Measurements from ENCODE around the gene ABLIM2.
"Not testable (repeated sequence)": the region's sequence is repeated elsewhere in the genome, so short reads cannot be mapped to it uniquely, and the experiment has no call there.

ABLIM2 gene

DNA sequence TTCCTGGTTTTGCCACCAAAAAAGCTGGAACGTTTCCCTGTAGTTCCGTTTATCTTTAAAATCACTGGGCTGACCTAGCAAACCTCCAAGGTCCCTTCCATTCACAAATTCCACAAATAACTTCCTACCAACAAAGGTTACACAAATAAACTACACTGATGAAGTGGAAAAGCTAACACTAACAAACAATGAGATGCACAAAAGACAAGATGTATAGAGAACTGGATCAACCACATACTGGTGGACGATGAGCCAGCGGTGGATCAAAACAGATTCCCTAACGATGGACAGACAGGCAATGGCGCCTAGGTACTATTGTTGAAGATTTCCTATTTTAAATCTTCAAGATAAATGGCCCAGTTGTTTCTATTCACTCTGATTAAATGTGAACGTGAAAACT, 234.4 kb downstream of the ABLIM2 start:
- DNase-seq: no peak

DNA sequence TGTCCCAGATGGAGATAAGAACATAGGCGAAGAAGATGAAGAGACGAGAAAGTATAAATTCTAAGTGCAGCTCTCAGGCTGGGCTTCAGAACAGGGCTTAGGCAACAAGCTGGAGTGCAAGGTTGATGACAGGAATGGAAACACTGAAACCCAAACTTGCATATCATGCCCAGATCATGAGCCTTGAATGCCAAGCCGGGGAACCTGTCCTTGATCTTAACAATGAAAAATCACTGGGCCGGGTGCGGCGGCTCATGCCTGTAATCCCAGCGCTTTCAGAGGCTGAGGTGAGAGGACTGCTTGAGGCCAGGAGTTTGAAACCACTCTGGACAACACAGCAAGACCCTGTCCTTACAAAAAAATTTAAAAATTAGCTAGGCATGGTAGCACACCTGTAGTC, 236.1 kb downstream of the ABLIM2 start:
- no peak for DNase-seq

DNA sequence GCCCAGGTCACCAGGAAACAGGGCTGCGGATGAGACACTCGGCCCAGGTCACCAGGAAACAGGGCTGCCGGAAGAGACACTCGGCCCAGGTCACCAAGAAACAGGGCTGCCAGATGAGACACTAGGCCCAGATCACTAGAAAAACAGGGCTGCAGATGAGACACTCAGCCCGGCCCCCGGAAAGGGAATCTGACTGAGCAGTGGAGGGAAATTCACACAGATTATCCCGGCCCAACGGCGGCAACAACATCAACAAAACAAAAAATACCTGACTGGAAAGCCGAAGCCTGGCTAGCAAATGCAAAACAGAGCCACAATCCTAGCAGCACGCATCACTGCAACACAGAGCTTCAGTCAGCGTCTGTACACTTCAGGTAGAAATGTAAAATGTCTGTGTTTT, 239.6 kb downstream of the ABLIM2 start:
- DNase-seq: no peak

DNA sequence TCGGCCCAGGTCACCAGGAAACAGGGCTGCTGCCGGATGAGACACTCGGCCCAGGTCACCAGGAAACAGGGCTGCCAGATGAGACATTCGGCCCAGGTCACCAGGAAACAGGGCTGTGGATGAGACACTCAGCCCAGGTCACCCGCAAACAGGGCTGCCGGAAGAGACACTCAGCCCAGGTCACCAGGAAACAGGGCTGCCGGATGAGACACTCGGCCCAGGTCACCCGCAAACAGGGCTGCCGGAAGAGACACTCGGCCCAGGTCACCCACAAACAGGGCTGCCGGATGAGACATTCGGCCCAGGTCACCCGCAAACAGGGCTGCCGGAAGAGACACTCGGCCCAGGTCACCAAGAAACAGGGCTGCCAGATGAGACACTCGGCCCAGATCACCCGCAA, 240.4 kb downstream of the ABLIM2 start:
- not testable (repeated sequence) for DNase-seq

DNA sequence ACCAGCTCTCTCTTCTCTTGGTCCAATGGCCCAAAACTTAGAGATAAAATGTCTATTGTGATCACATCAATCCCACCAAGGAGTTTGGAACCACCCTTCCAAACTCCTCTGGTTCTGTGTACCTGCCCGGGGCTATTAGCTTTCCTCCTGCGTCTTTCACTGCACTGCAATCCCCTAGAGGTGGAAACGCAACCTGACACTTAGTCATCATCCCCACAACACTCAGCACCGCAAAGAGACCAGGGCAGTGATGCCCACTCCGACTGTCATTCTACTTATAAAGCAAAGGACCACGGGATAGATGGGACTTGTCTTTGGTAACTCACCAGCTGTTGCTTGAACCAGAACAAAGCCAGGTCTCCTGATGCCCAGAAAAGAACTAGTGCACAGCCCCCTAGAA, 240.9 kb downstream of the ABLIM2 start:
- no peak for DNase-seq

DNA sequence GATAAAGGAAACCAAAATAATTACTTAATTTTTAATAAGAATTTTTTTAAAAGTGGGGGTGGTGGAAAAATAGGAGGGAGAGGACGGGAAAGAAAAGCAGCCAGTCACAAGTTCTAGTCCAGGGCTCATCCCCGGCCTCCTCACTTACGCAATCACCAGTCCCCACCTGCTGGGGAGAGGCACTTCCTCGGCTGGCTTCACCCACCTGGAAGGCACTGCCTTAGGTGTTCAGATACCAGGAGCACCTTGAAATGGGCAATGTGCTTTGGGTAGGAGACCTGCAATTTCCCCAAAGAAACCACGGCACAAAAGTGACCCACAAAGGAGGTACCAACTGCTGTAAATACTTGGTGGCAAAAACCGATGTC, 242.8 kb downstream of the ABLIM2 start:
- no peak for DNase-seq
